ENCODE data around the gene ATP8A2. TPM values are rescaled to one million over a fixed set of nuclear protein-coding genes. Genes with fewer than 3 reads are reported as not detected.
A peak's percentile ranks its signal among the peaks of the same experiment; 100 is the strongest.

The ATP8A2 gene
- polyA plus RNA-seq, 4 donors: 5.4 to 6.7 (median 5.7) TPM

GRCh38 chr13:25607096-25607495 lies 235.3 kb downstream of the ATP8A2 start:
- no peak for DNase-seq (ENCODE audit: low read depth in 4 of 4, low spot score in 2 of 4)

DNA sequence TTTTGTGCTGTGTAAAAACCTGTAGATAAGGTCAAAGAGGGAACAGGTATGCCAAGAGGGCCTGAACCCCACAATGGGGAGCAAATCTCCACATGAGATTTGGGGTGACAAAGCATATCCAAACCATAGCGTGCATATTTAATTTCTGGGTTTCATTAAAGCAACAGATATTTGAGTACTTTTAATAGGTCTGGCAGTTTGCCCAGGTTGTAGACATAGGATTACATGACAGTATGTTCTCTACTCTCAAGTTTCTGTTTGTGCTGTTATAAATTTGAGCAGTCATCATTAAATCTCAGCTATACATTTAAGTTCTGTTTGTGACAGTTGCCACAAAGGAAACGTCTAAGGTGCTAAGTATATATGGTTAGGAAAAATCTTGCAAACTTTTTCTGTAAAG lies 236.4 kb downstream of the ATP8A2 start:
- DNase-seq (ENCODE audit: low read depth in 4 of 4, low spot score in 2 of 4): no peak

DNA sequence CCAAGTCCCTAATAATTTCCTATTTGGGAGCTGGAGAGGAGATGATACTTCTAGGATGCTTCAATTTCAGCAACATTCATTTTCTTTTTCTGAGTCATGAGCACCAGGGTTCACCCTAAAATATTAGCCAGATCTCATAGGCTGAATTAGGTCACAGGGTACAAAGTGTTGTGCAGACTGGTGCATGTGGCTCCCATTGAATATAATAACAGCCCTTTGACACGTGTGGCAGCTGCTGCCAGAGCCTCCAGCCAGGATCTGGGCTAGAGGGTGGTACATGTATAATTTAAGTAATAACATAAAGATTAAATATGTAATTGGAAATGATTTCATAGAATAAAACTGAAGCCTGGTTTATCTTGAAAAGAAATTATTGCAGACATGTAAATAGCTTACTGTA lies 244.9 kb downstream of the ATP8A2 start:
- DNase-seq (ENCODE audit: low read depth in 4 of 4, low spot score in 2 of 4): no peak

DNA sequence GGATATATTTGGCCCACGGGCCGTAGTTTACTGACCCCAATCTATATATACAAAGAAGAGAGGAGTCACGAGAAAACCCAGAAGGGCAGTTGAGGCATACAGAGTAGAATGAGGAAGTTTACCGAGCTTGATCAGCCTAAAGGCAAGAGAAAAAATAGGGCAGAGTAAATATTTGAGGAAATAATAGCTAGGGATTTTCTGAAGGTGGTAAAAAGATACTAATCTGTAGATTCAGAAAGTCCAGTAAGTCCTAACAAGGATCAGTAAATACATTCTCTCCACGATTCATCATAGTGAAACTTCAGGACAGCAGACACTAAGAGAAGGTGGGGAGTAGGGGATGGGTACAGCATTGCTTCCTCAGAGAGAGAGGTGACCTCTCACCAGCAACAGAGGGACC lies 248.1 kb downstream of the ATP8A2 start:
- DNase-seq (ENCODE audit: low read depth in 4 of 4, low spot score in 2 of 4): no peak

DNA sequence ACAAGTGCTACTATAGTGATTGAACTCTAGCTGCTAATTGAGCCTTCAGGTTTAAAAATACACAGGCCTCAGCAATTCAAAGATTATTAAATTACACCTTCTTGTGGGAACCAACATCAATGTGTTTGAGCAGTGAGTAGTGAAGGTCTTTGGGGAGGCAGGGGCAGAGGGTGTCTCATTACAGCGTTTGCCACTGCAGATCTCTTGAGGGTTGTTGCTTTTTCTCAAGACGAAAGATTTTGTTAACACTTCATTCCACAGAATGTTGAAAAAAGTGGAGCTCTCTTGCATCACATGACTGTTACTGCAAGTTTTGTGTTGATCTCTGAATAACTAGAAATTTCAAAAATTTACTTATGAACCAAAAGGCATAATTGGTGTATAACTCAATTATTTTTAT lies 253.6 kb downstream of the ATP8A2 start:
- peak in 1 of 4 donors; percentile 27 for DNase-seq (ENCODE audit: low read depth in 4 of 4, low spot score in 2 of 4)

GRCh38 chr13:25630329-25630900 lies 258.6 kb downstream of the ATP8A2 start:
- no peak for DNase-seq (ENCODE audit: low read depth in 4 of 4, low spot score in 2 of 4)

GRCh38 chr13:25632166-25632888 lies 260.6 kb downstream of the ATP8A2 start:
- DNase-seq (ENCODE audit: low read depth in 4 of 4, low spot score in 2 of 4): no peak

- no peak for DNase-seq (ENCODE audit: low read depth in 4 of 4, low spot score in 2 of 4)
Observed at GRCh38 chr13:25633093-25633492, 261.3 kb downstream of the ATP8A2 start.

- DNase-seq (ENCODE audit: low read depth in 4 of 4, low spot score in 2 of 4): no peak
Observed at GRCh38 chr13:25645681-25646080, 273.9 kb downstream of the ATP8A2 start.

- no peak for DNase-seq (ENCODE audit: low read depth in 4 of 4, low spot score in 2 of 4)
Observed at GRCh38 chr13:25649001-25649633, 277.3 kb downstream of the ATP8A2 start.

GRCh38 chr13:25652764-25653163 lies 281.0 kb downstream of the ATP8A2 start:
- DNase-seq (ENCODE audit: low read depth in 4 of 4, low spot score in 2 of 4): no peak

DNA sequence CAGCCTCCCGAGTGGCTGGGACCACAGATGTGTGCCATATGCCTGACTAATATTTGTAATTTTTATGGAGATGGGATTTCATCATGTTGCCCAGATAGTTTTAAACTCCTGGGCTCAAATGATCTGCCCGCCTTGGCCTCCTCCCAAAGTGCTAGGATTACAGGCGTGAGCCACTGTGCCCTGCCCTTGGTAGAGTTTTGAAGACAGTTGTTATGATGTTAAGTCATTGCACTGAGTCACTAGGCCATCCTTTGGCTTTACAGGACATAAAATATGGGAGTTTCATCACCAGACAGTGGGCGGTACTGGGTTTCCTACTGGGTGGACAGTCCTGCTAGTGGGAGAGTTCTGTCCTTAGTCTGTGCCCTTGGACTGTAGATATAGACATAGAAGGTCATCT lies 282.5 kb downstream of the ATP8A2 start:
- no peak for DNase-seq (ENCODE audit: low read depth in 4 of 4, low spot score in 2 of 4)

- DNase-seq (ENCODE audit: low read depth in 4 of 4, low spot score in 2 of 4): peak in 3 of 4 donors; percentile 26 to 67 (median 54)
Observed at GRCh38 chr13:25657157-25657556, 285.4 kb downstream of the ATP8A2 start.

DNA sequence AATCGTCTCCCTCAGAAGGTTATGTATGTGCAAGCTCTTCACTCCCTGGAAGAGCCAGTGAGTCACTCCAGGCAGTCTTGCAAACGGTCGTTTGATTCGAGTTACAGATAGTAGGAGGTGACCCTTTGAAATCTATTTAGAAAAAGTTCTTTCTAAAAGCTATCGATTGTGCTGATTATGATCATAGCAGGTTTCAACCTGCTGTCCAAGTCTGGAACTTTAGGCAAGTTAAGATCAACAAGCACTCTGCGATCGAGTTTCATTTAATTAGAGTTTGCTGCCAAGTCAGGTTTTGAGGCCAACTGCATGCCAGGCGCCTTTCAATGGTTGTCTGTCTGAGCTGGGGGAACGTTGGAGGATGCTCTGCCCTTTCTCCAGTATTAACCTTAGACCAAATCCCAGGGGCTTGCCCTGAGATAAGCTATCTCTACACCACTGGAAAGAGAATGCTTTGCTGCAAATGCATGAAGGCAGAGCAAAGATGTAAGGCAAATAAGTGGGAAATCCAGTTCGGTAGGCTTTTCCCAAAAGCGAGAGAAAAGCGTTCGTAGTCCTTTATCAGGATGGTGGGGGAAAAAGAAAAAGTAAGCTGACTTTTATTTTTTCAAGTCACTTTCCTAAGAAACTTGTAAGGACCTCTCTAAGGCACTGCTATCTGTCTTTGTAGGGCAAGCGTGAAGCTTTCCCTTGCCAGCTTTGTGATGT lies 287.5 kb downstream of the ATP8A2 start:
- peak in 3 of 4 donors; percentile 11 to 21 (median 15) for DNase-seq (ENCODE audit: low read depth in 4 of 4, low spot score in 2 of 4)

- DNase-seq (ENCODE audit: low read depth in 4 of 4, low spot score in 2 of 4): no peak
Observed at GRCh38 chr13:25660996-25661395, 289.2 kb downstream of the ATP8A2 start.

GRCh38 chr13:25662516-25662915 lies 290.7 kb downstream of the ATP8A2 start:
- DNase-seq (ENCODE audit: low read depth in 4 of 4, low spot score in 2 of 4): no peak

- DNase-seq (ENCODE audit: low read depth in 4 of 4, low spot score in 2 of 4): no peak
Observed at GRCh38 chr13:25668345-25668744, 296.6 kb downstream of the ATP8A2 start.

DNA sequence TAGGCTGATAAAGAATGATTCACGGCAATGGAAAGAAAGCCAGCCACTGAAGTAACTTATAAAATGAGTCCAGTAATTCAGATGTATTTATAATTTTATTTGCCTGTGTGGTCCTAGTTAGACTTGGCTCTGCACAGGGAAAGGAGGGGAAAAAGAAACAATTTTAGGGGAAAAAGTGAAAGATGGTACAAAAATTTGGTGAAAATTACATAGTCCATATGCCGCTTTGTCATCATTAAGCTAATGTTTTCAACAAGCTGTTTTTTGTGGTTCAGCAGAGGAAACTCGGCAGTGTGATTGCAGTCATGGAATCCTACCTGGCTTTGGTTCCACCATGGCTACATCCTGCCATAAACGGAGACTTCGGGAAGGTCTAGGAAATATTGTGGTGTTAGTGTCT lies 301.9 kb downstream of the ATP8A2 start:
- DNase-seq (ENCODE audit: low read depth in 4 of 4, low spot score in 2 of 4): no peak

DNA sequence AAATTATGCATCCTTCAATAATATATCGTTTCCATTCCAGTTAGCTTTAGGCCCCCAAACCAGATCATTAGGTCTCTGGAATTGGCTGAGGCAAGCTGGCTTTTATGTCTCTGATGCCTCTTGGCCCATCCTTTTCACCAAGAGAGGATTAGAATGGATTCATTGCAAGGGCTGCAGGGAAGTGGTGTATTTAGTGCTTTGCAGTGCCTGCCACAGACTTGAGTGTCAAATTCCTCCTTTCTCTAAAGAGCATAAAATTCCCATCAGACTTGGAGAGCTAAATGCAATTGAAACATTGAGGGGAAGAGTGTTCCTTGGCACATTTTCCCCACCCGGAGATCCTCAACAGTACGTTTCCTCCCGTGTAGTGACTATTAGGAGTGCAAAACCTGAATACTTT lies 302.6 kb downstream of the ATP8A2 start:
- DNase-seq (ENCODE audit: low read depth in 4 of 4, low spot score in 2 of 4): no peak

DNA sequence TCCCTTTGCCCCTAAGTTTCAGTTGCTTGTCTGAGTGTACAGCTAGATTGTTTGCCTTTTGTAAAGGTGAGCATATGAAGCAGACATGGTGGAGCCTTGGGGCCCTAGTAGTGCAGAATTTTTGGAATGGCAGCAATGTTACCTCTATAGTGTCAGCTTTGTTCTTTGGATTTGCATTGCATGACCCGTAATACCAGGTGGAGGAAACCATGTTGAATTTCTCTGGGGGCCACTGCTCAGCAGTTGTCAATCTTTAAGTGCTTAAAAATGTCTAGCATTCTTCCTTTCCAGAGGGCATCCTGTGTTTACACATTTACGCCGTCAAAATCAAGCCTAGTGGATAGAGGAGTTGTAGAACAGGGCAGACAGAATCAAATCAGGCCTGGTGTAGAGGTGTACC lies 303.3 kb downstream of the ATP8A2 start:
- DNase-seq (ENCODE audit: low read depth in 4 of 4, low spot score in 2 of 4): no peak

GRCh38 chr13:25677956-25678355 lies 306.2 kb downstream of the ATP8A2 start:
- DNase-seq (ENCODE audit: low read depth in 4 of 4, low spot score in 2 of 4): no peak
